NT2/D1 (cell line): ENCODE data around the gene ANO8.

Experiments used
- SUZ12 ChIP-seq: IDR thresholded peaks from 2 replicates; pipeline ENCODE4 v1.6.1; 2011; ENCODE audit not compliant: insufficient read length, insufficient read depth; ENCODE audit errors: extremely low read depth
- YY1 ChIP-seq: IDR thresholded peaks from 2 replicates; pipeline ENCODE4 v1.6.1; 2011; ENCODE audit not compliant: insufficient read length, insufficient read depth
- ZNF274 ChIP-seq: IDR thresholded peaks from 2 replicates; pipeline ENCODE4 v1.6.1; 2011; ENCODE audit warnings: mild to moderate bottlenecking, low read depth, low read length

GRCh38 chr19:17341845-17342244 is 7.2 kb upstream of the ANO8 start:
- no peak for TF ChIP-seq ZNF274
- no peak for TF ChIP-seq YY1
- no peak for TF ChIP-seq SUZ12
